ENCODE measurements around the gene KCTD11.

DNA sequence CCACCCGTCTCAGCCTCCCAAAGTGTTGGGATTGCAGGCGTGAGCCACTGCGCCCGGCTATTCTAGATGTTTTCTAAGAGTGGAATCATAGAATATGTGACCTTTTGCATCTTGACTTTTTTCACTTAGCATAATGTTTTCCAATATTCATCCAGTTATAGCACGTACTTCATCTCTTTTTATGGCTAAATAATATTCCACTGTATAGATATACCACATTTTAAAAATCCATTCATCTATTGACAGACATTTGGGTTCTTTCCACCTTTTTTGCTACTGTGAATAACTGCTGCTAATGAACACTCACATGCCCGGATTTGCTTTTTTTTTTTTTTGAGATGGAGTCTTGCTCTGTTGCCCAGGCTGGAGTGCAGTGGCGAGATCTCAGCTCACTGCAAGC lies 47.8 kb upstream of the KCTD11 start:
- TF ChIP-seq SIN3A (IDR thresholded peaks at IDR 0.05; ENCODE audit: borderline replicate concordance, low read depth, low read length) (no peak), KLF9 (CRISPR knock-in tag; IDR thresholded peaks at IDR 0.05; ENCODE audit: low read depth) (no peak)
